ENCODE data around the gene DCAF8L2.
A peak's percentile ranks its signal among the peaks of the same experiment; 100 is the strongest.
"Not testable (repeated sequence)": the region's sequence is repeated elsewhere in the genome, so short reads cannot be mapped to it uniquely, and the experiment has no call there.

DCAF8L2 gene

DNA sequence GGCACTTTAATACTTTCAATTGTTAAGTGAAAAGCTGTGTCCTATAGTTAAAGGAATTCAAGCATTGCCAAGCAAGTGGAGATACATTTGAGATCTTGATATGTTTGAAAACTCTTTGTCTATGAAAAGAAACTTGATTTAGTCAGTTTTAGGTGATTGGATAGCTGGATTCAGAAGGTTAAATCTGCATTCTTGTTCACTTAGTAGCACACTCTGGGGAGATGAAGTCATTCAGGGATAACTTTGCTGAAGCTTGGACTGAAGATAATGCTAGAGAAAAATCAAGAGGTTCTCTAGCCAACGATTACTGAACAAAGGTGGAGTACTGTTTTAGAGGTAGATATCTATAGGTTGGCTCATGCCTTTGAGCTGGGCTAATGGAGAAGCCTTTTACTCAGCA, 90.6 kb downstream of the DCAF8L2 start:
- no peak for DNase-seq

DNA sequence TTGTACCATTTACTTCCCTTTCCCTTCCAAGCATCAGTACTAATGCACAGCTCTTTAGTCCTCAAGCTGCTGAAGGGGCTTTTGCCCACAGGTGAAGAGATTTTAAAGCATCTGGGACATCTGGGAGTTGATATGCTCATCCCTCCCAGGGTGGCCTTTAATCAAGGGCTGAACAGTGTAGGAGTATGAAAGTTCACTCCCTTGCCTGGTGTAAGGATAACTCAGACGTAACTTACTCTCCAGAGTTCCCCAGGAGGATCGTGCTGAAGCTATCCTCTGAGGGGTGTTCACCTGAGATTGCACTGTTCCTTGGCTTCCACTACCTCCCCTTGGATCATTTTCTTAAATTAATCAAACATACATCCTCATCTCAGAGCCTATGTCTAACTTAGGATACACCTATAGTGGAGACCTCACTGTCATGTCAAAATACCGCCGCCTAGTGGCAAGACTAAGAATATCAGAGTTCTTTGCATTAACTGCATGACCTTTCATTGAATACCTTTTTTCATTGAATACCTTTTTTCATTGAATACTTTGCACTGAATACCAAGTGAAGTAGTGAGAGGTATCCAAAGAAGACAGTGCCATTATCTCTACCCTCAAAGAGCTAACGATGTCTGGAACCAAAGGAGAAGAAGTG, 93.5 kb downstream of the DCAF8L2 start:
- DNase-seq: peak; percentile 3

GRCh38 chrX:27694667-27695066, 104.5 kb downstream of the DCAF8L2 start:
- no peak for DNase-seq

DNA sequence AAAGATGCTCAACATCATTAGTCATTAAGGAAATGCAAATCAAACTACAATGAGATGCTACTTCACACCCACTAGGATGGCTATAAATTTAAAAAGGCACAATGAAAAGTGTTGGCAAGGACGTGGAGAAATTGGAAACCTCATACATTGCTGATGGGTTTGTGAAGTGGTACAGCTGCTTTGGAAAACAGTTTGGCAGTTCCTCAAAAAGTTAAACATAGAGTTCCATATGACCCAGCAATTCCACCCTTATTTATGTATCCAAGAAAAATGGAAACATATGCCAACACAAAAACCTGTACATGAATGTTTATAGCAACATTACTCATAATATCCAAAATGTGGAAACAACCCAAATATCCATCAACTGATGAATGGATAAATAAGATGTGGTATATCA, 116.4 kb downstream of the DCAF8L2 start:
- DNase-seq: no peak

GRCh38 chrX:27715610-27716009, 125.5 kb downstream of the DCAF8L2 start:
- DNase-seq: no peak

DNA sequence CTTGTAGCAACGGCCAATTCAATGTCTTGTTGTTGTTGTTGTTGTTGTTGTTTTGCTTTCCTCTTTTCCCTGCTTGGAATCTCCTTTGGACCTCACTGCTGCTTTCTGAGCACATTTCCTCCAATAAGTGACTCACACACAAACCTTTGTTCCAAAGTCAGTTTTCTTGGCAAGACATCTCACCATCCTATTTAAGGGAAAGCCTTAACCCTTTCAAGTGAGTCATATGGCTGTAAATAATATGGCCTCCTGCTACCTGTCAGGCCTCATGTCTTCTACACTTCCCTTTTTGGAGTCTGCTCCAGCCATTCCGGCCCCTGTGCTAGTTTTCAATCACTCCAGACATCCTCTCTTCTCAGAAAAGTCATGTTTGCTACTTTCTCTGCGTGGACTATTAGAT, 138.1 kb downstream of the DCAF8L2 start:
- no peak for DNase-seq

DNA sequence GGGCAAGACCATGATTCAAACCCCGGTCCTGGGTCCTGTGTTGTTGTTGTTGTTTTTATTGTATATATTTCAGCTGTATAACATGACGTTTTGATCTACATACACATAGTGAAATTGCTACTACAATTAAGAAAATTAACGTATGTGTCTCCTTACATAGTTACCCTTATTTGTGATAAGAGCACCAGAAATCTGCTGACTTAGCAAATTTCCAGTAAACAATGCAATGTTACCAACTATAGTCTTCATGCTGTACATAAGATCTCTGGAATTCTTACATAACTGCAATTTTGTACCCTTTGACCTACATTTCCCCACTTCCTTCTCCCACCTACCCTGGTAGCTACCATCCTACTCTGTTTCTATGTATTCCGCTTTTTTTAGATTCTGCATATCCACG, 141.8 kb downstream of the DCAF8L2 start:
- no peak for DNase-seq

- no peak for DNase-seq
Measured at GRCh38 chrX:27735914-27736313, 145.8 kb downstream of the DCAF8L2 start.

DNA sequence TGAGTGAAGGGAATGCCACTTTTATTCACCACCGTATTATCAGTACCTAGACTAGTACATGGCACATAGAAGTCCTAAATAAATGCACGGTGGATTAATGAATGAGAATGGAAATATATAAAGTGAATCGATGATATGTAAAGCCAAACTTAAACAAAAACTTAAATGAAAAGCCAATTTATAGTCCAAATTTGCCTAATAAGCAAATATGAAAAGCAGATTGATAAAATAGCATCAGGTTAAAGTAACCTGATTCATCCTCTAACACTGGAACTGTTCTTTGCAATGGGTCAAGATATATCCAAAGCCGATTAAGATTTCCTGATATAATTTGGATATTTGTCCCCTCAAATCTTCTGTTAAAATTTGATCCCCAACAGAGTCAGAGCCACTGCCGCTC, 150.8 kb downstream of the DCAF8L2 start:
- no peak for DNase-seq

- DNase-seq: not testable (repeated sequence)
Measured at GRCh38 chrX:27743521-27743920, 153.4 kb downstream of the DCAF8L2 start.

- no peak for DNase-seq
Measured at GRCh38 chrX:27746516-27746915, 156.4 kb downstream of the DCAF8L2 start.

- not testable (repeated sequence) for DNase-seq
Measured at GRCh38 chrX:27750298-27750697, 160.2 kb downstream of the DCAF8L2 start.

- DNase-seq: no peak
Measured at GRCh38 chrX:27751976-27752375, 161.8 kb downstream of the DCAF8L2 start.

DNA sequence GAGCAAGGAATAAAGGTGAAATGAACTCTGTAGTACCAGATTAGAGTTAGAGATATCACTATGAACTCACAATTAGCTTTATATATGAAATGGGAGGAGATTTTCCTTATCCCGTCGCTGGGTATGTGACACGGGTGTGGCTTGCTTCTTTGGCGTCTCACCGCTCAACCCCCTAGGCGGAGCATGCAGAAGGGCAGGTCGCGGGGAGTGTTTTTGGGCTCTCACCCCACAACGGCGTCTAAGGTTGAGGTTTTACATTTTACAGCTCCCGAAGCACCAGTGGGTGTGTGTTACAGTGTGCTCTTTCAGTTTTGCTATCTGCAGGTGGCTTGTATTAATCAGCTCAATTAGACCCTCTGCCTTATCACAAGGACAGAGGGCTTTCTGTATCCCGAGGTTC, 175.6 kb downstream of the DCAF8L2 start:
- no peak for DNase-seq

GRCh38 chrX:27767387-27767786, 177.2 kb downstream of the DCAF8L2 start:
- no peak for DNase-seq

- DNase-seq: no peak
Measured at GRCh38 chrX:27775984-27776383, 185.8 kb downstream of the DCAF8L2 start.

DNA sequence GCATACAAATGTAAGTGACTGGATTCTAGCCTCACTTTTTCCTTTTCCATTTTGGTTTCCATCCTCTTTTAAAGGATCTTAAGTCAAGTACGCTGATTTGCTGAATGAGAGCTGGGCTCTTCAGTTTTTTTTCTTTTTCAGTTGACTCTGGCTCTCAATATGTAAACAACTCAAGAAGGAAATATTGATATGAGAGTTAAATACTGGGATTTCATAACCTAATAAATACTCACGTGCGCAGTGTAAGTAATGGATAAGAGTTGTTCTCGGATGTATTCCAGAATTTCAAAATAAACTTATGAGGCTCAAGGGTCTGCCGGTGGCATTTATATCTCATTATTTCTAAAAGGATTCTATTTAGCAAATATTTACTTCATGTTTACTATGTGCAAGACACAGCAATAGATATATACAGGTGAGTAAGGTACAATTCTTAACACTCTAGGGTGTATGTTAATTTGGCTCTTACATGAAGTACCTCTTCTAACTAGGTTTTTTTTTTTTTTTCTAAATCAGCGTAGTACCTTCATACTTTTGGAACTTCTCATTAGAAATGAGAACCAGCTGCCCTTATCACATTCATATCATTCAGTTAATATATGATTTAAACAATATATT, 206.6 kb downstream of the DCAF8L2 start:
- no peak for DNase-seq

DNA sequence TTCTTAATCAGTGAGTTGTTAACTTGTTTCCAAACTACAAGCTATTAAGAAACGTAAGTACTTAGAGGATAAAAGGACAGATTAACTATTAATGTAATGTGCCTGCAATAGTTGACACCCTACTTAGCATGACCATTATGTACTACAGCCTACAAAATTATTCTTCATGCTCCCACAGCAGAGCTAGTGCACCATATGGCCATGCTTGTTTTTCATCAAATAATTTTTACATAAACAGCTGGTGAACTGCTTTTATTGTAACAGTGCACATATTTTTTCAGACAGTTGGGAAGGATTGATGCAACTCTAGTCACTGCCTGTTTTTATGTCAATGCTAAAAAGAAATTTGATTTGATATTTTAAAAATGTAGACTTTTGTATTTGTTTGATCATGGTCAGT, 207.4 kb downstream of the DCAF8L2 start:
- DNase-seq: no peak
